CD4-positive, alpha-beta T cell treated with Interferon alpha-2 for 1 hour (primary cell): ENCODE results near the gene SELENBP1.
A peak's percentile ranks its signal among the peaks of the same experiment; 100 is the strongest.
"Not testable (repeated sequence)": the region's sequence is repeated elsewhere in the genome, so short reads cannot be mapped to it uniquely, and the experiment has no call there.

Experiments used
- DNase-seq, 2 donors: peaks; one replicate each; pipeline ENCODE4 v3.0.0-alpha.2; 2020 to 2022

SELENBP1 gene

GRCh38 chr1:151373196-151373595, 691 bp upstream of the SELENBP1 start:
- DNase-seq: no peak

- no peak for DNase-seq
Observed at GRCh38 chr1:151371370-151372057, 991 bp downstream of the SELENBP1 start.

- no peak for DNase-seq
Observed at GRCh38 chr1:151370211-151370911, 2.1 kb downstream of the SELENBP1 start.

GRCh38 chr1:151369621-151370048, 2.9 kb downstream of the SELENBP1 start:
- DNase-seq: no peak

- DNase-seq: no peak
Observed at GRCh38 chr1:151369302-151369610, 3.2 kb downstream of the SELENBP1 start.

- DNase-seq: no peak
Observed at GRCh38 chr1:151368393-151369301, 3.9 kb downstream of the SELENBP1 start.

GRCh38 chr1:151367658-151368392, 4.7 kb downstream of the SELENBP1 start:
- no peak for DNase-seq

- no peak for DNase-seq
Observed at GRCh38 chr1:151364996-151365395, 7.5 kb downstream of the SELENBP1 start.

GRCh38 chr1:151362308-151363155, 10.0 kb downstream of the SELENBP1 start:
- no peak for DNase-seq

- DNase-seq: no peak
Observed at GRCh38 chr1:151361883-151362282, 10.6 kb downstream of the SELENBP1 start.

- no peak for DNase-seq
Observed at GRCh38 chr1:151356696-151357095, 15.8 kb downstream of the SELENBP1 start.

- no peak for DNase-seq
Observed at GRCh38 chr1:151352021-151352718, 20.3 kb downstream of the SELENBP1 start.

- DNase-seq: not testable (repeated sequence)
Observed at GRCh38 chr1:151350323-151350722, 22.2 kb downstream of the SELENBP1 start.

GRCh38 chr1:151347523-151348246, 24.8 kb downstream of the SELENBP1 start:
- DNase-seq: no peak

GRCh38 chr1:151346769-151347522, 25.6 kb downstream of the SELENBP1 start, which contains the start of gene RFX5:
Gene RFX5, minus strand, starts transcription at chr1:151347252. Its CDS starts 932 bp downstream, at chr1:151346320.
- DNase-seq: peak; percentile 97 to 99

- peak in 1 of 2 donors; percentile 35 for DNase-seq
Observed at GRCh38 chr1:151346082-151346768, 26.3 kb downstream of the SELENBP1 start.

- no peak for DNase-seq
Observed at GRCh38 chr1:151344291-151344690, 28.2 kb downstream of the SELENBP1 start.

- DNase-seq: no peak
Observed at GRCh38 chr1:151343587-151343986, 28.9 kb downstream of the SELENBP1 start.

GRCh38 chr1:151342569-151342968, 29.9 kb downstream of the SELENBP1 start:
- DNase-seq: no peak
